Spleen (tissue), 11 donors: Measurements from ENCODE around the gene SPATC1L. TPM values are rescaled to one million over a fixed set of nuclear protein-coding genes. Genes with fewer than 3 reads are reported as not detected.

Experiments
- DNase-seq: peaks from one replicate; pipeline ENCODE4 v3.0.0-alpha.2; 2020
- H3K27ac ChIP-seq, 8 donors: fragments of 200-600 bp; sonication (generic) in 7 of 8; 1 replicate in 4 of 8; 2 replicates in 4 of 8; pipeline versions ENCODE4 v1.5.0 to v1.8.0; 2016 to 2021; ENCODE audit warnings: inconsistent platforms in 4 of 8, mild to moderate bottlenecking in 4 of 8, moderate library complexity in 1 of 8
- H3K27me3 ChIP-seq, 7 donors: fragments of 200-600 bp; sonication (generic) in 6 of 7; replicated peaks in 1 of 7; 1 replicate in 4 of 7; 2 replicates in 3 of 7; pipeline versions ENCODE4 v1.5.0 to v1.8.0; 2016 to 2021; ENCODE audit warnings: inconsistent platforms in 3 of 7, mild to moderate bottlenecking in 1 of 7
- H3K36me3 ChIP-seq, 6 donors: fragments of 200-600 bp; sonication (generic) in 5 of 6; 1 replicate in 4 of 6; 2 replicates in 2 of 6; pipeline versions ENCODE4 v1.5.0 to v1.8.0; 2016 to 2021; ENCODE audit warnings: inconsistent platforms in 2 of 6
- H3K4me1 ChIP-seq, 6 donors: fragments of 200-600 bp; sonication (generic) in 5 of 6; 1 replicate in 3 of 6; 2 replicates in 3 of 6; pipeline versions ENCODE4 v1.5.0 to v1.8.0; 2016 to 2021; ENCODE audit warnings: inconsistent platforms in 3 of 6
- H3K4me3 ChIP-seq, 8 donors: fragments of 200-600 bp; sonication (generic) in 7 of 8; 1 replicate in 4 of 8; 2 replicates in 4 of 8; pipeline versions ENCODE4 v1.5.0 to v1.8.0; 2016 to 2021; ENCODE audit warnings: inconsistent platforms in 4 of 8, mild to moderate bottlenecking in 4 of 8, moderate library complexity in 2 of 8
- H3K9me3 ChIP-seq, 8 donors: fragments of 200-600 bp; sonication (generic) in 7 of 8; 1 replicate in 4 of 8; 2 replicates in 4 of 8; pipeline versions ENCODE4 v1.5.0 to v1.8.0; 2016 to 2021; ENCODE audit warnings: inconsistent platforms in 4 of 8
- POLR2A ChIP-seq, 3 donors: fragments of 450-650 bp; IDR thresholded peaks; one replicate each; pipeline ENCODE4 v1.5.1; 2017; ENCODE audit warnings: antibody characterized with exemption in 3 of 3, mild to moderate bottlenecking in 1 of 3
- POLR2AphosphoS5 ChIP-seq, 3 donors: sonication (generic); formaldehyde crosslinking; IDR thresholded peaks; one replicate each; pipeline ENCODE4 v1.5.1; 2017; ENCODE audit warnings: antibody characterized with exemption in 3 of 3
- WGBS, 5 donors: extraction: QIAGEN DNeasy Blood & Tissue Kit in 3 of 5; methylation state at CpG; one replicate each; pipeline versions ENCODE4 v1.1.5 to v1.1.7; 2013 to 2018; 5-methylcytosine and 5-hydroxymethylcytosine counted together
- intact Hi-C: fragments of 100-400 bp; cut with DNase I; formaldehyde crosslinking; loops from one replicate; pipeline ENCODE4 v1.15.0; 2023; ENCODE audit warnings: low total_unique reads
- polyA plus RNA-seq, 3 donors: library from polyadenylated mRNA; stranded (reverse); fragments of 200-250 nt; gene quantifications; one replicate each; pipeline ENCODE4 v1.2.1, GENCODE V29; 2013
- total RNA-seq, 7 donors: library from RNA; depleted of rRNA in 3 of 7; stranded (reverse); fragments of >200 nt in 3 of 7; fragmentation: NEBNext Ultra II Directional in 4 of 7; extraction: Animal tissue kit (Norgen Biotek cat#: 25700) in 4 of 7; gene quantifications; one replicate each; pipeline versions ENCODE4 v1.1.0 to v1.2.1, GENCODE V29; 2016 to 2021
- TF ChIP-seq, protein P1 (sequence below), 11 experiments: fragments of 200-600 bp in 7 of 11; fragments of 450-650 bp in 4 of 11; sonication (generic) in 4 of 11; IDR thresholded peaks in 8 of 11; conservative IDR thresholded peaks in 3 of 11; 1 replicate in 7 of 11; 2 replicates in 4 of 11; pipeline versions ENCODE4 v1.4.0 to v1.8.0; 2016 to 2021; ENCODE audit warnings: antibody characterized with exemption in 11 of 11, inconsistent platforms in 4 of 11, mild to moderate bottlenecking in 1 of 11
- donor health status: healthy with polysubstance abuse.
- donor health status: DM: no; HTN: no; CAD: no; lungs with moderate emphysema.
- donor health status: DM: no; HTN: no; CAD: no.
- donor health status: Bipolar disorder and iron deficiency.
- donor health status: healthy.
- donor health status: DM: no; HTN: no; CAD: no.
- donor health status: DM: yes; HTN: yes; CAD: no.

SPATC1L gene
- total and polyA plus RNA-seq, 10 donors, result 4.4 to 13.4 (median 9.8) TPM

GRCh38 chr21:46119144-46119636, 65.1 kb downstream of the SPATC1L start:
- WGBS, 5 donors, result 83 to 95% (median 92%) methylated on average over 3 to 12 of the region's 12 CpGs
- DNase-seq, result peak; percentile 50
- TF ChIP-seq POLR2AphosphoS5 (IDR thresholded peaks at IDR 0.05), result no peak
- TF ChIP-seq, protein P1, sequence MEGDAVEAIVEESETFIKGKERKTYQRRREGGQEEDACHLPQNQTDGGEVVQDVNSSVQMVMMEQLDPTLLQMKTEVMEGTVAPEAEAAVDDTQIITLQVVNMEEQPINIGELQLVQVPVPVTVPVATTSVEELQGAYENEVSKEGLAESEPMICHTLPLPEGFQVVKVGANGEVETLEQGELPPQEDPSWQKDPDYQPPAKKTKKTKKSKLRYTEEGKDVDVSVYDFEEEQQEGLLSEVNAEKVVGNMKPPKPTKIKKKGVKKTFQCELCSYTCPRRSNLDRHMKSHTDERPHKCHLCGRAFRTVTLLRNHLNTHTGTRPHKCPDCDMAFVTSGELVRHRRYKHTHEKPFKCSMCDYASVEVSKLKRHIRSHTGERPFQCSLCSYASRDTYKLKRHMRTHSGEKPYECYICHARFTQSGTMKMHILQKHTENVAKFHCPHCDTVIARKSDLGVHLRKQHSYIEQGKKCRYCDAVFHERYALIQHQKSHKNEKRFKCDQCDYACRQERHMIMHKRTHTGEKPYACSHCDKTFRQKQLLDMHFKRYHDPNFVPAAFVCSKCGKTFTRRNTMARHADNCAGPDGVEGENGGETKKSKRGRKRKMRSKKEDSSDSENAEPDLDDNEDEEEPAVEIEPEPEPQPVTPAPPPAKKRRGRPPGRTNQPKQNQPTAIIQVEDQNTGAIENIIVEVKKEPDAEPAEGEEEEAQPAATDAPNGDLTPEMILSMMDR (IDR thresholded peaks at IDR 0.05 in 8 of 11, conservative IDR thresholded peaks at IDR 0.05 in 3 of 11), result no peak
- TF ChIP-seq POLR2A (IDR thresholded peaks at IDR 0.05), result no peak
- no peak overlapping the region for H3K27ac ChIP-seq
- H3K36me3 ChIP-seq, result peaks cover 0 to 91% (median 37%) of the 10 kb centered on the region in 6 donors
- H3K4me1 ChIP-seq, result no peaks in the 10 kb centered on the region
- intact Hi-C loops, result no loop called here
- no peaks in the 10 kb centered on the region for H3K27me3 ChIP-seq
- no peak overlapping the region for H3K4me3 ChIP-seq
- peaks cover 0 to 15% (median 10%) of the 10 kb centered on the region in 8 donors for H3K9me3 ChIP-seq

DNA sequence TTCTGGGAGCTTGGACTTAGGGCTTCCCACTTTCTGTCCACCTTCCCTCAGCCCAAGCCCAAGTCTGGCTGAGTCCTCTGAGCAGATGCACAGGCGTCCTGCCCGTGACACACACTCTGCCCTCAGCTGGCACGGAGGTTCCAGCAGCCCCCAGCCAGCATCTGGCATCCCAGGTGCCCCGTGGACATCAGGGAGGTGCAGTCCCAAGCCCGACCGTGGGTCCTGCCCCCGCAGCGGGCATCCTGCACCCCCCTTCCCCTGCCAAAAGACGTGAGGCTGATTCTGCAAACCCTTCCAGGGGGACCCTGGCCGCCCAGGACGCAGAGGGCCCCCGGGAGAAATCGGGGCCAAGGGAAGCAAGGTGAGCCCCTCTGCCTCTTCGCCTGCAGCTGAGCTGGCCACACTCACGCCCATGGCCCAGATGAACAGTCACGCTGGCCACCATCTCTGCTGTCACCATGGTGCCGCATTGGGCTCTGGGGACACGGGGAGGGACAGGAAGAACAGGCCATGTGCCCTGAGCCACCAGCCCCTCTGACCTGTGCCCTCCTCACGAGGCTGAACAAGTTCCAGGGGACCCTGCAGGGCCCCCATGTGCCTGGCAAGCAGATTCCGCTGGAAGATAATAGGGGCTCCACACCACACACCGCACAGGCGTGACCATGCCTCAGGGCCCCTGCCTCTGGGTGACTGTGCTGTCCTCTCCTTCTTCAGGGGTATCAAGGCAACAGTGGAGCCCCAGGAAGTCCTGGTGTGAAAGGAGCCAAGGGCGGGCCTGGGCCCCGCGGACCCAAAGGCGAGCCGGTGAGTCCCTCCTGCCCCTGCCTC, 65.7 kb downstream of the SPATC1L start:
- peaks cover 0 to 98% (median 41%) of the 10 kb centered on the region in 6 donors for H3K36me3 ChIP-seq
- H3K9me3 ChIP-seq, result peaks cover 0 to 15% (median 10%) of the 10 kb centered on the region in 8 donors
- H3K4me1 ChIP-seq, result no peaks in the 10 kb centered on the region
- 85 to 95% (median 90%) methylated on average over 22 to 27 of the region's 27 CpGs for WGBS, 5 donors
- intact Hi-C loops, result no loop called here
- H3K4me3 ChIP-seq, result no peak overlapping the region
- H3K27ac ChIP-seq, result no peak overlapping the region
- DNase-seq, result peak; percentile 65
- TF ChIP-seq POLR2AphosphoS5 (IDR thresholded peaks at IDR 0.05) (no peak), POLR2A (IDR thresholded peaks at IDR 0.05) (no peak)
- TF ChIP-seq, protein P1 (IDR thresholded peaks at IDR 0.05 in 8 of 11, conservative IDR thresholded peaks at IDR 0.05 in 3 of 11), result no peak
- no peaks in the 10 kb centered on the region for H3K27me3 ChIP-seq

- no peak overlapping the region for H3K27ac ChIP-seq
- intact Hi-C loops, result no loop called here
- no peaks in the 10 kb centered on the region for H3K4me1 ChIP-seq
- H3K4me3 ChIP-seq, result no peak overlapping the region
- no peaks in the 10 kb centered on the region for H3K27me3 ChIP-seq
- H3K36me3 ChIP-seq, result peaks cover 0 to 100% (median 46%) of the 10 kb centered on the region in 6 donors
- TF ChIP-seq POLR2A (IDR thresholded peaks at IDR 0.05), result no peak
- TF ChIP-seq POLR2AphosphoS5 (IDR thresholded peaks at IDR 0.05), result no peak
- TF ChIP-seq, protein P1 (IDR thresholded peaks at IDR 0.05 in 8 of 11, conservative IDR thresholded peaks at IDR 0.05 in 3 of 11), result no peak
- 82 to 90% (median 86%) methylated on average over 13 to 29 of the region's 29 CpGs for WGBS, 5 donors
- peak; percentile 66 for DNase-seq
- H3K9me3 ChIP-seq, result peaks cover 0 to 15% (median 10%) of the 10 kb centered on the region in 8 donors
Observed at GRCh38 chr21:46117586-46118315, 66.5 kb downstream of the SPATC1L start.
